HepG2 (cell line): Measurements from ENCODE around the gene CAPN9. TPM values are rescaled to one million over a fixed set of nuclear protein-coding genes. Genes with fewer than 3 reads are reported as not detected.

Experiments used
- ATAC-seq: fragments of 200-7000 bp; cut with Tn5 transposase; 3 replicates; pipeline ENCODE4 v1.9.1; 2020; ENCODE audit warnings: mild to moderate bottlenecking, moderate library complexity
- BruUV-seq: library from RNA; stranded (reverse); fragments of 400-500 nt; replicated peaks from 2 replicates; lab custom pipeline; 2021; lab: Mats Ljungman, UMichigan
- CTCF ChIA-PET: fragments of 300-600 bp; formaldehyde crosslinking; extraction: SDS; loops from one replicate; lab custom pipeline; 2021; ENCODE audit warnings: low total read pairs, inconsistent platforms, low intra/inter-chr PET ratio; lab: Yijun Ruan, JAX
- POLR2A ChIA-PET: fragments of 350-600 bp; sonication (Branson Sonifier 250); formaldehyde crosslinking; loops from one replicate; lab custom pipeline; 2020; ENCODE audit warnings: antibody characterized with exemption, inconsistent platforms; lab: Yijun Ruan, JAX
- DNase-seq: peaks from one replicate; pipeline ENCODE4 v3.0.0-alpha.2; 2015; ENCODE audit warnings: low spot score
- FAIRE-seq: peaks from 3 replicates; lab custom pipeline; 2011; peaks lifted over from hg19 to GRCh38; lab: Jason Lieb, UNC
- H2AFZ ChIP-seq: one replicate; pipeline ENCODE4 v1.6.1; 2011; ENCODE audit warnings: low read length, inconsistent platforms
- H3K27ac ChIP-seq: fragments of 300-600 bp; 3 replicates; pipeline ENCODE4 v1.8.0; 2011; ENCODE audit warnings: mixed run types, mild to moderate bottlenecking, mixed read lengths, low read length, inconsistent platforms; ENCODE audit not compliant: insufficient read depth; ENCODE audit errors: extremely low read length
- H3K27me3 ChIP-seq, 2 experiments: fragments of 200-600 bp in 1 of 2; 2 replicates in 1 of 2; 3 replicates in 1 of 2; pipeline versions ENCODE4 v1.6.0 to v1.8.0; 2011; ENCODE audit warnings: low read length in 2 of 2, mild to moderate bottlenecking in 2 of 2, moderate library complexity in 2 of 2, inconsistent platforms in 1 of 2; ENCODE audit not compliant: insufficient read depth in 2 of 2, control insufficient read depth in 1 of 2
- H3K36me3 ChIP-seq, 2 experiments: fragments of 200-600 bp in 1 of 2; replicated peaks in 1 of 2; 2 replicates in 1 of 2; 3 replicates in 1 of 2; pipeline versions ENCODE4 v1.5.1 to v1.8.0; 2011; ENCODE audit warnings: low read length in 2 of 2, inconsistent platforms in 1 of 2; ENCODE audit not compliant: insufficient read depth in 2 of 2, control insufficient read depth in 1 of 2
- H3K4me1 ChIP-seq: 2 replicates; pipeline ENCODE4 v1.5.1; 2012; ENCODE audit warnings: low read length, inconsistent platforms; ENCODE audit not compliant: insufficient read depth
- H3K4me2 ChIP-seq: 2 replicates; pipeline ENCODE4 v1.6.0; 2011; ENCODE audit warnings: low read depth, low read length, inconsistent platforms
- H3K4me3 ChIP-seq, 3 experiments: fragments of 200-600 bp in 1 of 3; sonication (generic), shearing (Covaris generic) in 1 of 3; replicated peaks in 1 of 3; 2 replicates each; pipeline ENCODE4 v1.5.1; 2011 to 2016; ENCODE audit warnings: low read length in 3 of 3, inconsistent platforms in 2 of 3, low read depth in 2 of 3, mild to moderate bottlenecking in 2 of 3, control low read depth in 1 of 3, mixed read lengths in 1 of 3; ENCODE audit not compliant: insufficient read depth in 1 of 3
- H3K79me2 ChIP-seq: one replicate; pipeline ENCODE4 v1.6.1; 2011; ENCODE audit warnings: low read length, inconsistent platforms; ENCODE audit not compliant: insufficient read depth
- H3K9ac ChIP-seq: 2 replicates; pipeline ENCODE4 v1.6.0; 2011; ENCODE audit warnings: mild to moderate bottlenecking, low read depth, low read length, inconsistent platforms; ENCODE audit not compliant: insufficient read depth
- H3K9me3 ChIP-seq: 2 replicates; pipeline ENCODE4 v1.5.1; 2012; ENCODE audit warnings: mild to moderate bottlenecking, low read length
- H4K20me1 ChIP-seq: 2 replicates; pipeline ENCODE4 v1.6.0; 2011; ENCODE audit warnings: inconsistent platforms, mild to moderate bottlenecking, low read length, moderate library complexity; ENCODE audit not compliant: insufficient read depth
- ATM ChIP-seq: fragments of 450-650 bp; IDR thresholded peaks from 2 replicates; pipeline ENCODE4 v1.7.1; 2017; ENCODE audit warnings: mild to moderate bottlenecking, borderline replicate concordance
- CEBPB ChIP-seq: IDR thresholded peaks from 2 replicates; pipeline ENCODE4 v1.6.1; 2011; ENCODE audit warnings: low read depth, low read length, improper control_type of control experiment, borderline replicate concordance
- CHCHD3 ChIP-seq: sonication (generic); formaldehyde crosslinking; IDR thresholded peaks from 2 replicates; pipeline ENCODE4 v1.8.0; 2022; ENCODE audit warnings: mild to moderate bottlenecking, missing genetic modification reagents, moderate library complexity
- GLI4 ChIP-seq: sonication (generic); formaldehyde crosslinking; IDR thresholded peaks from 2 replicates; pipeline ENCODE4 v1.5.1; 2020; ENCODE audit warnings: missing genetic modification reagents, mild to moderate bottlenecking, moderate library complexity, borderline replicate concordance
- HDAC1 ChIP-seq: sonication (generic); formaldehyde crosslinking; IDR thresholded peaks from 2 replicates; pipeline ENCODE4 v1.5.1; 2020; ENCODE audit warnings: mild to moderate bottlenecking, missing genetic modification reagents
- HHEX ChIP-seq: IDR thresholded peaks from 2 replicates; pipeline ENCODE4 v1.6.1; 2016; ENCODE audit warnings: control low read depth
- HMGXB4 ChIP-seq, 2 experiments: sonication (generic) in 1 of 2; formaldehyde crosslinking in 1 of 2; IDR thresholded peaks; 2 replicates each; pipeline versions ENCODE4 v1.4.0 to v1.6.1; 2018 to 2020; ENCODE audit warnings: missing genetic modification reagents in 2 of 2, borderline replicate concordance in 1 of 2, low read depth in 1 of 2, mild to moderate bottlenecking in 1 of 2, missing biosample characterization in 1 of 2
- HNRNPUL1 ChIP-seq: fragments of 200-400 bp; formaldehyde crosslinking; IDR thresholded peaks from 2 replicates; pipeline ENCODE4 v1.6.1; 2017; ENCODE audit warnings: low read depth, mild to moderate bottlenecking, low read length, moderate library complexity
- ISL2 ChIP-seq: sonication (generic); formaldehyde crosslinking; IDR thresholded peaks from 2 replicates; pipeline ENCODE4 v1.5.0; 2020; ENCODE audit warnings: missing genetic modification reagents
- KLF16 ChIP-seq, 2 experiments: sonication (generic) in 1 of 2; formaldehyde crosslinking in 1 of 2; IDR thresholded peaks; 2 replicates each; pipeline versions ENCODE4 v1.6.1 to v1.8.0; 2016 to 2023; ENCODE audit warnings: missing genetic modification reagents in 2 of 2, missing compliant biosample characterization in 1 of 2
- MIER3 ChIP-seq: IDR thresholded peaks from 2 replicates; pipeline ENCODE4 v1.6.1; 2016; ENCODE audit warnings: missing compliant biosample characterization, borderline replicate concordance
- PITX1 ChIP-seq: sonication (generic); formaldehyde crosslinking; IDR thresholded peaks from 2 replicates; pipeline ENCODE4 v1.5.1; 2020; ENCODE audit warnings: mild to moderate bottlenecking, missing genetic modification reagents
- RXRB ChIP-seq: IDR thresholded peaks from 2 replicates; pipeline ENCODE4 v1.6.1; 2016; ENCODE audit warnings: borderline replicate concordance, missing genetic modification reagents, missing compliant biosample characterization
- SOX13 ChIP-seq, 3 experiments: fragments of 450-650 bp in 1 of 3; sonication (generic) in 1 of 3; formaldehyde crosslinking in 1 of 3; IDR thresholded peaks in 2 of 3; conservative IDR thresholded peaks in 1 of 3; 2 replicates each; pipeline versions ENCODE4 v1.5.0 to v1.6.1; 2016 to 2020; ENCODE audit warnings: antibody characterized with exemption in 1 of 3, mild to moderate bottlenecking in 1 of 3, missing compliant biosample characterization in 1 of 3, missing genetic modification reagents in 1 of 3, moderate library complexity in 1 of 3
- ZBTB38 ChIP-seq: sonication (generic); formaldehyde crosslinking; IDR thresholded peaks from 2 replicates; pipeline ENCODE4 v1.5.1; 2020; ENCODE audit warnings: mild to moderate bottlenecking, missing genetic modification reagents
- ZNF547 ChIP-seq: sonication (generic); formaldehyde crosslinking; IDR thresholded peaks from 2 replicates; pipeline ENCODE4 v1.5.1; 2020; ENCODE audit warnings: mild to moderate bottlenecking, missing genetic modification reagents
- WGBS: methylation state at CpG from one replicate; pipeline ENCODE4 v1.1.6; 2017; ENCODE audit warnings: low lambda C conversion rate; 5-methylcytosine and 5-hydroxymethylcytosine counted together
- in situ Hi-C: cut with HindIII; loops from 2 replicates; pipeline ENCODE4 v1.10.0; 2017; ENCODE audit warnings: low pct_unique_long_range_greater_than_20kb; ENCODE audit not compliant: extremely low pct_ligation_motif_present
- intact Hi-C: fragments of 100-400 bp; cut with micrococcal nuclease; formaldehyde crosslinking; loops from one replicate; pipeline ENCODE4 v1.10.0; 2022; ENCODE audit not compliant: unreplicated experiment
- polyA plus RNA-seq, 8 experiments: library from polyadenylated mRNA; depleted of rRNA in 3 of 8; stranded (reverse) in 7 of 8; unstranded in 1 of 8; fragments of >200 nt; fragmentation: Illumina TruSeq in 4 of 8; extraction: Trizol in 4 of 8; gene quantifications; 2 replicates each; pipeline versions ENCODE4 v1.2.1 to v1.2.3, GENCODE V29; 2011 to 2016; ENCODE audit warnings: low read depth in 4 of 8, missing spikeins in 1 of 8, mixed read lengths in 1 of 8; ENCODE audit not compliant: insufficient read depth in 1 of 8
- total RNA-seq, 5 experiments: library from RNA; depleted of rRNA; stranded (reverse); fragments of >200 nt; fragmentation: Illumina TruSeq; extraction: Trizol; gene quantifications; 2 replicates each; pipeline ENCODE4 v1.2.3, GENCODE V29; 2016; ENCODE audit warnings: low read depth in 1 of 5
- TF ChIP-seq, protein P1 (sequence below): sonication (generic); formaldehyde crosslinking; IDR thresholded peaks from 2 replicates; pipeline ENCODE4 v1.4.0; 2020; ENCODE audit warnings: mild to moderate bottlenecking, low read depth, missing genetic modification reagents
- TF ChIP-seq, protein P2 (sequence below): sonication (generic); formaldehyde crosslinking; IDR thresholded peaks from 2 replicates; pipeline ENCODE4 v1.5.0; 2020; ENCODE audit warnings: mild to moderate bottlenecking, missing genetic modification reagents

Gene CAPN9
- total and polyA plus RNA-seq, 2 of the 13 experiments (the other 11 are each of a cell fraction or from before 2014, with no cell fraction given) = 0.04 to 0.31 TPM

DNA sequence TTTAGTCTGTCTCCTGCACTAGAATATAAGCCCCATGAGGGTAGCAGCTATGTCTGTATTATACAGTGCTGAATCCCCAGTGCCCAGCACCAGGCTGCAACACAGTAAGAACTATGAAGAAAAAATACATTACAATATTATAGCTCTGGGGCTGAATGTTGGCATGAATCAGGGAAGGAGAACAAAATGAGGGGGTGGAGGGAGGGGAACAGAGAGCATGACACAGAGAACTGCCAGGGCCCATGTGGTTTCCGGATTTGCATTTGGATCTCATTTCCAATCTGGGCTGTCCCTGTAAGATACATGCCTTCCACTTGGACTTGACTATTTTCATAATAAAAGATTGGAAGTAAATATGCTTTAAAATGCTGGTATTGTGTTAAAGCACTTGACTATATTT is 85.3 kb downstream of the CAPN9 start (continued):
- TF ChIP-seq ZNF547 (CRISPR knock-in tag) (no peak), HHEX (no peak), GLI4 (no peak), MIER3 (CRISPR knock-in tag) (no peak), SOX13 (IDR thresholded peaks at IDR 0.05) (no peak), SOX13 (CRISPR knock-in tag; conservative IDR thresholded peaks at IDR 0.05 in 1 of 2, IDR thresholded peaks at IDR 0.05 in 1 of 2) (no peak), RXRB (CRISPR knock-in tag) (no peak), HMGXB4 (CRISPR knock-in tag; IDR thresholded peaks at IDR 0.05; ENCODE audit: borderline replicate concordance in 1 of 2, low read depth in 1 of 2) (no peak), ZBTB38 (CRISPR knock-in tag) (no peak)
- TF ChIP-seq, protein P1, sequence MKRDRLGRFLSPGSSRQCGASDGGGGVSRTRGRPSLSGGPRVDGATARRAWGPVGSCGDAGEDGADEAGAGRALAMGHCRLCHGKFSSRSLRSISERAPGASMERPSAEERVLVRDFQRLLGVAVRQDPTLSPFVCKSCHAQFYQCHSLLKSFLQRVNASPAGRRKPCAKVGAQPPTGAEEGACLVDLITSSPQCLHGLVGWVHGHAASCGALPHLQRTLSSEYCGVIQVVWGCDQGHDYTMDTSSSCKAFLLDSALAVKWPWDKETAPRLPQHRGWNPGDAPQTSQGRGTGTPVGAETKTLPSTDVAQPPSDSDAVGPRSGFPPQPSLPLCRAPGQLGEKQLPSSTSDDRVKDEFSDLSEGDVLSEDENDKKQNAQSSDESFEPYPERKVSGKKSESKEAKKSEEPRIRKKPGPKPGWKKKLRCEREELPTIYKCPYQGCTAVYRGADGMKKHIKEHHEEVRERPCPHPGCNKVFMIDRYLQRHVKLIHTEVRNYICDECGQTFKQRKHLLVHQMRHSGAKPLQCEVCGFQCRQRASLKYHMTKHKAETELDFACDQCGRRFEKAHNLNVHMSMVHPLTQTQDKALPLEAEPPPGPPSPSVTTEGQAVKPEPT = no peak

GRCh38 chr1:230833511-230833910 is 86.3 kb downstream of the CAPN9 start:
- CTCF ChIA-PET = no interaction called here
- intact Hi-C loops = no loop called here
- Histone ChIP-seq H3K36me3 (peaks cover 3% of the 10 kb centered on the region in 2 experiments; a peak in 4 of 5 replicates), H2AFZ (no peak overlapping the region)
- DNase-seq (no peak), FAIRE-seq (no peak), ATAC-seq (no peak)
- TF ChIP-seq ISL2 (CRISPR knock-in tag) (no peak), PITX1 (CRISPR knock-in tag) (no peak), CEBPB (no peak), ATM (no peak), HDAC1 (no peak), HNRNPUL1 (no peak), CHCHD3 (no peak), KLF16 (CRISPR knock-in tag; IDR thresholded peaks at IDR 0.05) (no peak)
- TF ChIP-seq, protein P2, sequence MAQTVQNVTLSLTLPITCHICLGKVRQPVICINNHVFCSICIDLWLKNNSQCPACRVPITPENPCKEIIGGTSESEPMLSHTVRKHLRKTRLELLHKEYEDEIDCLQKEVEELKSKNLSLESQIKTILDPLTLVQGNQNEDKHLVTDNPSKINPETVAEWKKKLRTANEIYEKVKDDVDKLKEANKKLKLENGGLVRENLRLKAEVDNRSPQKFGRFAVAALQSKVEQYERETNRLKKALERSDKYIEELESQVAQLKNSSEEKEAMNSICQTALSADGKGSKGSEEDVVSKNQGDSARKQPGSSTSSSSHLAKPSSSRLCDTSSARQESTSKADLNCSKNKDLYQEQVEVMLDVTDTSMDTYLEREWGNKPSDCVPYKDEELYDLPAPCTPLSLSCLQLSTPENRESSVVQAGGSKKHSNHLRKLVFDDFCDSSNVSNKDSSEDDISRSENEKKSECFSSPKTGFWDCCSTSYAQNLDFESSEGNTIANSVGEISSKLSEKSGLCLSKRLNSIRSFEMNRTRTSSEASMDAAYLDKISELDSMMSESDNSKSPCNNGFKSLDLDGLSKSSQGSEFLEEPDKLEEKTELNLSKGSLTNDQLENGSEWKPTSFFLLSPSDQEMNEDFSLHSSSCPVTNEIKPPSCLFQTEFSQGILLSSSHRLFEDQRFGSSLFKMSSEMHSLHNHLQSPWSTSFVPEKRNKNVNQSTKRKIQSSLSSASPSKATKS = no peak
- TF ChIP-seq, all 625 proteins: peak for 0
- no peak overlapping the region for H3K4me2 ChIP-seq
- no TSS peak for BruUV-seq
- H3K27me3 ChIP-seq = no peaks in the 10 kb centered on the region
- no peak overlapping the region for H3K9ac ChIP-seq
- in situ Hi-C loops = no loop called here
- H4K20me1 ChIP-seq = no peaks in the 10 kb centered on the region
- H3K27ac ChIP-seq = no peak overlapping the region
- no peaks in the 10 kb centered on the region for H3K4me1 ChIP-seq
- no peaks in the 10 kb centered on the region for H3K79me2 ChIP-seq
- H3K4me3 ChIP-seq = no peak overlapping the region
- POLR2A ChIA-PET = no interaction called here
- no peaks in the 10 kb centered on the region for H3K9me3 ChIP-seq
- WGBS = 73% methylated on average over 3 of the region's 3 CpGs
